Adrenal gland (tissue), 12 donors: ENCODE data around the gene MKX. TPM values are rescaled to one million over a fixed set of nuclear protein-coding genes. Genes with fewer than 3 reads are reported as not detected.

Experiments used
- DNase-seq, 7 donors: peaks; one replicate each; pipeline ENCODE4 v3.0.0-alpha.2; 2019 to 2020
- H3K27ac ChIP-seq, 5 donors: fragments of 200-600 bp; sonication (generic) in 4 of 5; 1 replicate in 3 of 5; 2 replicates in 2 of 5; pipeline versions ENCODE4 v1.5.1 to v1.8.0; 2016 to 2020; ENCODE audit warnings: mild to moderate bottlenecking in 1 of 5
- H3K27me3 ChIP-seq: fragments of 200-600 bp; 2 replicates; pipeline ENCODE4 v1.8.0; 2021
- H3K36me3 ChIP-seq, 2 donors: fragments of 200-600 bp; replicated peaks in 1 of 2; 1 replicate in 1 of 2; 2 replicates in 1 of 2; pipeline versions ENCODE4 v1.5.1 to v1.8.0; 2018 to 2022
- H3K4me1 ChIP-seq, 2 donors: fragments of 200-600 bp; replicated peaks in 1 of 2; 1 replicate in 1 of 2; 2 replicates in 1 of 2; pipeline versions ENCODE4 v1.5.1 to v1.8.0; 2018 to 2021
- H3K4me3 ChIP-seq, 4 donors: fragments of 200-600 bp; sonication (generic) in 3 of 4; one replicate each; pipeline ENCODE4 v1.5.1; 2016 to 2018
- H3K9me3 ChIP-seq, 3 donors: fragments of 200-600 bp; sonication (generic) in 1 of 3; replicated peaks in 1 of 3; 1 replicate in 2 of 3; 2 replicates in 1 of 3; pipeline versions ENCODE4 v1.5.1 to v1.8.0; 2016 to 2021
- POLR2A ChIP-seq, 2 donors: fragments of 450-650 bp; IDR thresholded peaks; one replicate each; pipeline ENCODE4 v1.6.1; 2017; ENCODE audit warnings: antibody characterized with exemption in 2 of 2, mild to moderate bottlenecking in 2 of 2, moderate library complexity in 1 of 2
- WGBS, 4 donors: extraction: QIAGEN DNeasy Blood & Tissue Kit in 2 of 4; methylation state at CpG; one replicate each; pipeline versions ENCODE4 v1.1.5 to v1.1.7; 2013 to 2017; 5-methylcytosine and 5-hydroxymethylcytosine counted together
- intact Hi-C, 2 donors: fragments of 100-400 bp; cut with DNase I; formaldehyde crosslinking; loops; one replicate each; pipeline versions ENCODE4 v1.14.1 to v1.15.0; 2022 to 2023
- polyA plus RNA-seq, 3 donors: library from polyadenylated mRNA; stranded (reverse); fragments of 200-250 nt in 2 of 3; fragments of 350-450 nt in 1 of 3; fragmentation: Illumina TruSeq in 1 of 3; extraction: RNeasy Lipid Tissue Mini Kit (QIAGEN cat#74804) in 1 of 3; gene quantifications; one replicate each; pipeline ENCODE4 v1.2.3, GENCODE V29; 2013 to 2014
- total RNA-seq, 9 donors: library from RNA; depleted of rRNA in 4 of 9; stranded (reverse); fragments of >200 nt in 4 of 9; fragments of 120-200 nt in 1 of 9; fragmentation: NEBNext Ultra II Directional in 1 of 9; extraction: Animal tissue kit (Norgen Biotek cat#: 25700) in 1 of 9; gene quantifications; one replicate each; pipeline versions ENCODE4 v1.1.0 to v1.2.4, GENCODE V29; 2013 to 2023
- TF ChIP-seq, protein P1 (sequence below), 6 experiments: fragments of 450-650 bp in 4 of 6; fragments of 200-600 bp in 2 of 6; sonication (generic) in 1 of 6; IDR thresholded peaks; 1 replicate in 5 of 6; 2 replicates in 1 of 6; pipeline versions ENCODE4 v1.5.1 to v1.8.0; 2016 to 2021; ENCODE audit warnings: antibody characterized with exemption in 6 of 6, mild to moderate bottlenecking in 2 of 6, moderate library complexity in 1 of 6
- donor health status: healthy with polysubstance abuse.
- donor health status: Bipolar disorder and iron deficiency.
- donor health status: DM: yes; HTN: yes; CAD: no.
- donor health status: DM: no; HTN: no; CAD: no.
- donor health status: DM: no; HTN: no; CAD: no.
- donor health status: DM: yes; HTN: yes; CAD: no.

MKX gene
- total and polyA plus RNA-seq, 12 donors: 0.06 to 5.4 (median 1.3) TPM

DNA sequence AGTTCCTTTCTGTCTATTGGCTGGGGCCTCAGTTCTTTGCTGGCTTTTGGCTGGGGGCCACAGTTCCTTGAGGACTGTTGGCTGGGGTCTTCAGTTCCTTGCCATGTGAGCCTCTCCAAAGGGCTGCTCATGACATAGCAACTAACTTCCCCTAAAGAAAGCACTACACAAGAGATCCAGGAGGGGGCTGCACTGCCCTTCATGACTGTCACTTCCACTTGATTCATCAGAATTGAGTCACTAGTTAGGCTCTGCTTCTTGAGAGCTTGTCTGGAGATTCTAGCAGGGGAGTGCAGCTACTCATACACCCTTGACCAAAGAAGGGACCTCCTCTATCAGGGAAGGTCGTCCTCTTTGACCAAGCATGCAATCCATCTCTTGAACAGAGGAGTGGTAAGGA is 38.0 kb upstream of the MKX start:
- TF ChIP-seq, protein P1, sequence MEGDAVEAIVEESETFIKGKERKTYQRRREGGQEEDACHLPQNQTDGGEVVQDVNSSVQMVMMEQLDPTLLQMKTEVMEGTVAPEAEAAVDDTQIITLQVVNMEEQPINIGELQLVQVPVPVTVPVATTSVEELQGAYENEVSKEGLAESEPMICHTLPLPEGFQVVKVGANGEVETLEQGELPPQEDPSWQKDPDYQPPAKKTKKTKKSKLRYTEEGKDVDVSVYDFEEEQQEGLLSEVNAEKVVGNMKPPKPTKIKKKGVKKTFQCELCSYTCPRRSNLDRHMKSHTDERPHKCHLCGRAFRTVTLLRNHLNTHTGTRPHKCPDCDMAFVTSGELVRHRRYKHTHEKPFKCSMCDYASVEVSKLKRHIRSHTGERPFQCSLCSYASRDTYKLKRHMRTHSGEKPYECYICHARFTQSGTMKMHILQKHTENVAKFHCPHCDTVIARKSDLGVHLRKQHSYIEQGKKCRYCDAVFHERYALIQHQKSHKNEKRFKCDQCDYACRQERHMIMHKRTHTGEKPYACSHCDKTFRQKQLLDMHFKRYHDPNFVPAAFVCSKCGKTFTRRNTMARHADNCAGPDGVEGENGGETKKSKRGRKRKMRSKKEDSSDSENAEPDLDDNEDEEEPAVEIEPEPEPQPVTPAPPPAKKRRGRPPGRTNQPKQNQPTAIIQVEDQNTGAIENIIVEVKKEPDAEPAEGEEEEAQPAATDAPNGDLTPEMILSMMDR (IDR thresholded peaks at IDR 0.05): peak in 4 of 6 experiments; percentile 10 to 31 (median 22)
- TF ChIP-seq POLR2A (IDR thresholded peaks at IDR 0.05): no peak
- H3K4me1 ChIP-seq: no peaks in the 10 kb centered on the region
- peak in 2 of 7 donors; percentile 18 to 29 for DNase-seq
- H3K27me3 ChIP-seq: no peaks in the 10 kb centered on the region
- H3K27ac ChIP-seq: no peak overlapping the region
- intact Hi-C loops: no loop called here
- WGBS, 4 donors: 19 to 50% (median 37%) methylated on average over 1 of the region's 1 CpG
- H3K36me3 ChIP-seq: no peaks in the 10 kb centered on the region
- H3K4me3 ChIP-seq: no peak overlapping the region
- no peaks in the 10 kb centered on the region for H3K9me3 ChIP-seq

DNA sequence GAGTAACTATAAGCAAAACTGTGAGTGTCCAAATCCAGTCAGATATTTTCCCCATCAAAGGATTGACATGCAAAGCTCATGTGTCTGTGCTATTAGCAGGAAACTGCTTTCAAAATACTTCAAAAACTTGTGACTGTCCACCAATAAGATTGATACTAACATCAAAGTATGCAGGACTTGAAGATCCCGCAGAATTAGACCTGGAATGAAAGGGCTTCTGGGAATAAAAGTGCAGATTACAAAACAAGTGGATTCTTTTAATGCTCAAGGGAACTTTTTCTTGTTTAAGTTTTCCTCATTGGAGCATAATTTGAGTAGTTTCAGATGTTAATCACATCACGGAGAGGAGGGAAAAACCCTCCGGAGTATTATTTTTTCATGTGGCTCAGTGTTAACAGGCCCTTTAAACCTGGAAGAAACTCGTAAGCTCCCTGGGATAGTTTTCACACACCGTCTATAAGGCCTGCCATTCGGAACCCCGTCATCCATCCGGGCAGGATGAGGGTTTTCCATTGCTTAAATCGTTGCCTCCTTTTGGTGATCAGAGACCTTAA is 33.9 kb upstream of the MKX start:
- H3K9me3 ChIP-seq: no peaks in the 10 kb centered on the region
- no peaks in the 10 kb centered on the region for H3K36me3 ChIP-seq
- no peak for TF ChIP-seq POLR2A (IDR thresholded peaks at IDR 0.05)
- TF ChIP-seq, protein P1 (IDR thresholded peaks at IDR 0.05): no peak
- H3K4me3 ChIP-seq: no peak overlapping the region
- intact Hi-C loops: no loop called here
- 67 to 79% (median 68%) methylated on average over 9 of the region's 9 CpGs for WGBS, 4 donors
- H3K4me1 ChIP-seq: no peaks in the 10 kb centered on the region
- peaks cover 10% of the 10 kb centered on the region for H3K27me3 ChIP-seq
- no peak overlapping the region for H3K27ac ChIP-seq
- no peak for DNase-seq

DNA sequence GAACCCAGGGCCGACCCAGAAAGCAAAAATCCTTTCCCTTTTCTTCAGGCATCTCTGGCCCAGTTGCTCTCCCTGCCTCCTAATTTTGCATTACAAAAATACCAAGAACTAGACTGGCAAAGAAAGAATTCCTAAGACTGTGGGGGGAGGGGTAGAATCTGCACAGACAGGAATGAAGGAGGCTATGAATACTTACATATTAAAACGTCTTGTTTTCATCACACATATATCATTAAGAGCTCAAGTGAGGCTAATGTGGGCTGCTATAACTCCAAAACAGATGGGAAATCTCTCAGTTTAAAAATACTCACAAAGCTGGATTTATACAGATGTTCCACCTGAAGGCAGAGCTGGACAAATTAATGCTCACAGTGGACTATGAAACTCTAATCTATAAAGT is 29.2 kb upstream of the MKX start:
- Histone ChIP-seq H3K4me1 (no peaks in the 10 kb centered on the region), H3K27me3 (peaks cover 27% of the 10 kb centered on the region), H3K27ac (no peak overlapping the region), H3K9me3 (no peaks in the 10 kb centered on the region), H3K36me3 (no peaks in the 10 kb centered on the region), H3K4me3 (no peak overlapping the region)
- intact Hi-C loops: no loop called here
- no peak for TF ChIP-seq POLR2A (IDR thresholded peaks at IDR 0.05)
- TF ChIP-seq, protein P1 (IDR thresholded peaks at IDR 0.05): no peak
- 35 to 40% (median 36%) methylated on average over 2 of the region's 2 CpGs for WGBS, 4 donors
- DNase-seq: no peak

GRCh38 chr10:27771231-27771630 is 25.6 kb upstream of the MKX start:
- Histone ChIP-seq H3K27me3 (peaks cover 27% of the 10 kb centered on the region), H3K9me3 (no peaks in the 10 kb centered on the region), H3K4me3 (no peak overlapping the region), H3K27ac (no peak overlapping the region), H3K4me1 (no peaks in the 10 kb centered on the region), H3K36me3 (no peaks in the 10 kb centered on the region)
- intact Hi-C loops: no loop called here
- no peak for DNase-seq
- WGBS, 4 donors: 56 to 65% (median 63%) methylated on average over 4 of the region's 4 CpGs
- TF ChIP-seq POLR2A (IDR thresholded peaks at IDR 0.05): no peak
- TF ChIP-seq, protein P1 (IDR thresholded peaks at IDR 0.05): no peak
